ENCODE measurements around the gene PPP1R2.
A peak's percentile ranks its signal among the peaks of the same experiment; 100 is the strongest.
"Not testable (repeated sequence)": the region's sequence is repeated elsewhere in the genome, so short reads cannot be mapped to it uniquely, and the experiment has no call there.

Gene PPP1R2

DNA sequence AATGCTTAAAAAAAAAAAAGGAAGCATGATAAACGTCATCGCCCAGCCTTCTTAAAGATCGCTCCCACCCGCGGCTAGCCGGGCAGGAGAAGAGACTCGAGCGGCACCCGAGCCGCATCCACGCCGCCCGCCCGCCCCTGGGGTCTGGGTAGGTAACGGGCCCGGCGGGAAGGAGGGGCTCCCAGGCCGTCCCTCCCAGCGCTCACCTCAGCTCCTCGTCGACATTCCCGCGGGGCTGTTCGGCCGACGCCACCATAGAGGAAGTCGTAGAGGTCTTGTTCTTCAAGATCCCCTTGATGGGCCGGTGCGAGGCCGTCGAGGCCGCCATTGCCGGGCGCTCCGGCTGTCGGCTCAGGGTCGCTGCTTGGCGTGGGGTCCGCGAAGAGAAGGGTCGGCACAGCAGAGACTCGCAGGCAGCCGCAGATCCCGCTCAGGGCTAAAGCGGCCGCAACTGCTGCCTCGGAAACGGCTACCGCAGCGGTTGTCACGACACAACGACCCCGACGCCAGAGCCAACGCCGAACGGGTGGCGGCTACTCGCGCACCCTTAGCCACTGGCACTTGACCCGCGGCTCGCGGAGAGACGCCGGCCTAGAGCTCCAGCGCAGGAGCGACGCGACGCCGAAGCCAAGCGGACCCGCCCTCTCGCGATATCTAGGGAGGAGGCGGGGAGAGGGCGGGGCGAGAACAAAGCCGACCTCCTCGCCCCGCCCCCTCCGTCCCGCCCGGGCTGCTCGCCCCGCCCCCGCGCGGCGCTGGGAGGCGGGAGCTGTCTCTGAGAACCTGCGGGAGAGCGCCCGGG lies at the start of gene PPP1R2:
Gene PPP1R2 (minus strand): TSS at position 628 of the 802 bp plus-strand sequence. CDS start 300 bp downstream, at position 328.
- DNase-seq (ENCODE audit: low read depth): peak; percentile 58

DNA sequence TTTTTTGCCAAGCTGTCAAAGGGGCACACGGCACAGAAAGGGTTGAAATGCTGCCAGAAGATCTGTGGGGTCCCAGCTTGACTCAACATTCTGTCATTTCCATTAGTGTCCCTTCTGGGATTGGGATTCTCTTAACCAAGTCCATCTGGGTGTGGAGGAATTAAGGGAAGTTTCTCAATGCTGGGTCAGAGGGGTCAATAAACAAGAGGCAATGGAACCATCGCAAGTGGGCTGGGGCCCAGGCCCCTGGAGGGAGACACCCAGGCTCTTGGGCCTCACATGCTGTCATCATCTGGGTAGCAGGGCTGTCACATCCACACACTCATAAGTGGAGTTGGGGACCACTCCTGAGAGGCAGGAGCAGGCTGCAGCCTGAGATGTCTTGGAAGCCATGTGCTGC lies 48.7 kb upstream of the PPP1R2 start:
- DNase-seq (ENCODE audit: low read depth): no peak

DNA sequence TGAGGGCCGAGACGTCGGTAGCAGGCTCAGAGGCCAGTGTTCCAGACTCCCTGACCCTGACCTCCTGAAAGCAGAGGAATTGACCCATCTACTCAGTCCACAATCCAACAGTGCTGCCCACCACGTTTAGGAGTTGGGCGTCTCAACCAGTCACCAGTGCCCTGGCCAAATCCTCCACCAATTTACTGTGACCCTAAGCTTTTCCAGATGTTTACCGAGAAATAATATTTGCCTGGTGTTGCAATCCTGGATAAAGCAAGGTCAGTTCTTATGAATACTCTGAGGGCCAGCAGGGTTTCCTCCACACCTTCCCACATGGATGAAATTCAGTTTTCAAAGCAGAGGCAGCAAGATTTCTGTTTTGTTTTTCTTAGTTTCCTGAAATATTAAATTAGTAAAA lies 48.1 kb upstream of the PPP1R2 start:
- DNase-seq (ENCODE audit: low read depth): no peak

DNA sequence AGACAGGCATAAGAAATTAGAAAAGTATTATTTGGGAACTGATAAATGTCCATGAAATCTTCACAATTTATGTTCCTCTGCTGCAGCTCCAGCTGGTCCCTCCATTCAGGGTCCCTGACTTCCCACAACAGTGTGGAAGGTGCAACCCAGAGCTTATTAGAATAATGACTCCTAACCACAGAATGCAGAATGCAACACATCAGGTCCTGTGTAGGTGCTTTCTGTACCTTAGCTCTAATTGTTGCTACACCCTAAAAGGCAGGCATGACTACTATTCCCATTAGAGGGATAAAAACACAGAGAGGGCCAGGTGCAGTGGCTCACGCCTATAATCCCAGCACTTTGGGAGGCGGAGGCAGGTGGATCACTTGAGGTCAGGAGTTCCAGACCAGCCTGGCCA lies 47.3 kb upstream of the PPP1R2 start:
- DNase-seq (ENCODE audit: low read depth): not testable (repeated sequence)

DNA sequence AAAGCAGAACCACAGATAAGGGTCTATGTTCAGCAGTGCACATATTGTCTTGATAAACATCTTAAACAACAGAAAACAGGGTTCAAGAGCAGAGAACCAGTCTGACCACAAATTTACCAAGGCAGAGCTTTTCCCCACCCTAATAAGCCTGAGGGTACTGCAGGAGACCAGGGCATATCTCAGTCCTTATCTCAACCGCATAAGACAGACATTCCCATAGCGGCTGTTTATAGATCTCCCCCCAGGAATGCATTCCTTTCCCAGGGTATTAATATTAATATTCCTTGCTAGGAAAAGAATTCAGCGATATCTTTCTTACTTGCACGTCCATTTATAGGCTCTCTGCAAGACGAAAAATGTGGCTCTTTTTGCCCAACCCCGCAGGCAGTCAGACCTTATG lies 46.7 kb upstream of the PPP1R2 start:
- not testable (repeated sequence) for DNase-seq (ENCODE audit: low read depth)

DNA sequence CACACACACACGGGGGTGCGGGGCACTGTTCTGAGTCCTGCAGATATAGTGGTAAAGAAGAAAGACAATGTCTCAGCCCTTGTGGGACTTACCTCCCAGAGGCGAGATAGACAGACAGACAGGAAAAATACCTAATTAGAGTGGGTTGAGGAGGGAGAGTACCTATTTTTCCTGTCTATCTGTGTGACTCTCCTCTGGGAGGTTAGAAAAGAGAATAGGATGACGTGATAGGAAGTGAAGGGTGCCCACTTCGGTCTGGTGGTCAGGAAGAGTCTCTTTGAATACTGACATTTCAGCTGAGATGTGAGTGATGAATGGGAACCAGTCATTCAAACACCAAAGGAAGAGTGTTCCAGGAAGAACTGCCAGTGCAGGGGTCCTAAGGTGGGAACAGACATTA lies 44.7 kb upstream of the PPP1R2 start:
- DNase-seq (ENCODE audit: low read depth): no peak

DNA sequence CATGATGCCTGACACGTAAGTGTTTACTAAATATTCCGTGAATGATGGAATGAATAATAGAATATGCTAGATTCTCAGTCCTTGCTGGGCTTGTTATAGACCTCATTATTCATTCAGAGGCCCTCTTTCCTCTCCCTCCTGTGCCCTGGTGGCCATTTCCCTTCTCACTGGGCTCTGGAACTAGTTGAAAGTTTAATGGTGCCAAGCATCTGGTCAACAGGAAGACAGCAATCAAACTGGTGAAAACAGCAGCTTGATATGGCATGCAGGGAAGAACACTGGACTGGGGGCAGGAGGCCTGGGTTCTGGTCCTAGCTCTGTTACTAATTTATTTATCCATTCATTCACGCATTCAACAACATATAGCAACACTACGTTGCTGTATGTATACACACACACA lies 44.3 kb upstream of the PPP1R2 start:
- DNase-seq (ENCODE audit: low read depth): no peak

DNA sequence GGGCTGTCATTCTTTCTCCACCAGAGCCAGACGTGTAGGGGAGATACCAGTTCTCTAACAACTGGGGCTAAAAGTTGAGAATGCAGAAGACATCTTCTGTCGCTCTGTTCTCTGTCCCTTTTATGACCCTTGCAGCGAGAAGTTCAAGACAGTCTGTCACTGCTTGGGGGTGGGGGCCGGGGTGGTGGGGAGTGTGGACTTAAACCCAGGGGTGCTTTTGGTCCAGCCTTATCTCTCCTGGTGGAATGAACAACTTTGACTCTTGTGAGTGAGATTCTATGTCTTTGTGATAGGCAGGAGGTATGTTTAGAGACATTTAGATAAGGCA lies 41.4 kb upstream of the PPP1R2 start:
- no peak for DNase-seq (ENCODE audit: low read depth)

DNA sequence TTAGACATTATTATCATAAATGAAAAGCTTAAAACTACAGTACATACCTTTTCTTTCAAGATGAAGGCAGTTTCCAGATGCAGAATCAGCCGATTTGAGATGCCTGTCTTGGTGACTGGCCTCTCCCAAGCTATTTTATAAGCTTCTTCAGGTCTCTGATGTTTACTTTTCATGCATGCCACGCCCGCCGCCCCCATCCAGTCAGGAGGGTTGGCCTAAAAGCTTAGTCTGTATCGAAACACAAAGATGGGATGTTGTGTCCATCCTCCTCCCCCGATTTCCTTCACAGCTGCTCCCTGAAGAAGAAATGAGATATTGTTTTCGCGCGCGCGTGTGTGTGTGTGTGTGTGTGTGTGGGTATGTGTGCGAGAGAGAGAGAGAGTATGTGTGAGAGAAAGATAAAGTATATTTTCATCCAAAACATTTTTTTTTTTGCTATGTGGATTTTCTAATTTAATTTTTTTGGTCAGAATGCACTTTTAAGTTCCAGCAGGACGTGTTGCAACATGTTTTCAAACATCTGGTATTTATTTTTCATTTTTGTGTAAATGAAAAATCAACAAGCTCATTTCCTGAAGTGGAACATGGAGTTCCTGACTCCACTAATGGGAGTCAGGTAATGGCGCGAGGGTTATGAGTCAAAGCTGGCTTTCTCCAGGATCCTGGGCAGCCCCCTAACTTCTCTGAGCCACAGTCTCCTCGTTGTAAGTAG lies 40.9 kb upstream of the PPP1R2 start, which contains the start of gene APOD:
Gene APOD (minus strand): TSS at position 110 of the 712 bp plus-strand sequence. CDS start 4,479 bp downstream, outside the sequence.
- no peak for DNase-seq (ENCODE audit: low read depth)

DNA sequence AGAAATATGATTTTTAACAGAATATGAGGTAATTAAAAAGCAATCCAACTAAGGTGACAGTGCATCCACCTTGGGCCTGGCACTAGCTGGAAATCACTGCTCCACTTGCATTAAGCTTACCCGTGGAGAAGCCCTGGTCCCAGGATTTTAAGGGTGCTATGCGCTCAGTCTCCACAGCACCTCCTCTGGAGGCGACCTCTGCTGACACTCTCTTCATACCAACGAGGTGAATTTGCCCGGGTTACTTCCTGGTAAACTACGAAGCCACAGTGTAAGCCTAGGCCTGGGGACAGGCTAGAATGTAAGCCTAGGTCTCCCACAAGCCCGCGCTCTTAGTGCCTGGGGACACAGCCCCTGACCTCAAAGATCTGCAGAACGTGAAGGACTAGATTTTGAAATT lies 39.8 kb upstream of the PPP1R2 start:
- DNase-seq (ENCODE audit: low read depth): no peak

DNA sequence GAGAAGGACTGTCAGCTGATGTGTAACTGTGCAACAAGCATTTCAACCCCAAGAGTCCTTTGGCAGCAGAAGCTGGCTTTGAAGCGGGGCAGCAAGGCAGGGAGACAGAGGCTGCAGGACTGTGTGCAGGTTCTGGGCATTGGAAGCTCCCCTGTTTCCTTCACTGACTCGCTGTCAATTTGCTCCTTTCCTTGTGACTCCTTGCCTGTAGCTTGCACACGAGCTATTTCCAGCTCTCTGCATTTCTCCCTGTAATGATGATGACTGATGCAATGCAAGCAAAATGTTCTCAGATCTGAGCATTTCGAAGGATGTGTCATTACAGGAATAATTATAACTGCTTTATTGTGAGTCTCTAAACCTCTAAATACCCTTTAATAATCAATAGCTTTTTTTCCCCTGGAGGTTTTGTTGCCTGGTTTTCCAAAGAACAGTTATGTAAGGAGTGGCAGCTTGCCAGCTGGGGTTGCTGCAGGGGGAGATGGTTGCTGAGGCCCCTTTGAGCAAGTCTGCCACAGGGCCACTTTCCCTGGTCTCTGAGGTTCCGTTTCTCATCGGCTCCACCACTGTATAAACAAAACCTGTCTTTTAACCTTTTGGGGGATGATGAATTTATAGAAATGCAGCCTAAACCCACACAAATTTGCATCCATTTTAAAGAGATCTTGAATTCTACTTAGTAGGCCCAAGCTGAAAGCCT lies 37.8 kb upstream of the PPP1R2 start:
- no peak for DNase-seq (ENCODE audit: low read depth)

DNA sequence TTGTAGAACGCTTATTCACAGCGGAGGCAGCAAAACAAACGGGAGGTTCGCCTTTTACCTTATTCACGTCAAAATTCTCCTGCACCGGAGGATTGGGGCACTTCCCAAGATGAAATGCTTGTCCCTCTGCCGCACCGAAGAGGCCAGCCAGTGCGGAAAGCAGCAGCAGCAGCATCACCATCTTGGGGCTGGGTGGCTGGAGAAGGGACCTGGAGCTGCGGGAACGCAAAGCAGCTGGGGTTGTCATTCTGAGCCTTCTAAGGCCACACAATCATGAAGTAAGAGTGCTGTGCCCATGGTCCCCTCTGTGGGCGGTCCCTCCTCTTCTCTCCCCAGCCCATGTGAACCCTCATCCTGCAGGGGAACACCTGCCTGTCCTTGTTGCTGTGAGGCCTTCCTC lies 36.2 kb upstream of the PPP1R2 start:
- DNase-seq (ENCODE audit: low read depth): no peak

DNA sequence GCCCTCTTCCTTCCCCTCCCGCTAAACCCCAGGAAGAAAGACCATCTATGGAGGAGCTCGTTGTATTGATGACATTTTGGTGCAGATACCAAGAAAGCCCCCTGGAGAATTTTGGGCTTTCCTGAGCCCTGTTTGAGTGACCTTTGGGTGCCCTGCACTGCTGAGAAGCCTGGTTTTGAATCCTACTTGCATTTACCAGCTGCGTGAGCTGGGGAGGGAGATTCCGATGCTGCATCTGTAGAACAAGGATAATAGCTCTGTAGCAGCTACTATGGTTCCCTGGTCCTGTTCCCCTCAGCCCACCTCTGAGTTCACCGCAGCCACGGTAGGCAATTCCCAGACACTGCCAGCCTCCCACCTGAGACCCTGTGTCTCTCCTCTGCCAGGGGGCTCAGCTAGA lies 35.4 kb upstream of the PPP1R2 start:
- DNase-seq (ENCODE audit: low read depth): no peak

DNA sequence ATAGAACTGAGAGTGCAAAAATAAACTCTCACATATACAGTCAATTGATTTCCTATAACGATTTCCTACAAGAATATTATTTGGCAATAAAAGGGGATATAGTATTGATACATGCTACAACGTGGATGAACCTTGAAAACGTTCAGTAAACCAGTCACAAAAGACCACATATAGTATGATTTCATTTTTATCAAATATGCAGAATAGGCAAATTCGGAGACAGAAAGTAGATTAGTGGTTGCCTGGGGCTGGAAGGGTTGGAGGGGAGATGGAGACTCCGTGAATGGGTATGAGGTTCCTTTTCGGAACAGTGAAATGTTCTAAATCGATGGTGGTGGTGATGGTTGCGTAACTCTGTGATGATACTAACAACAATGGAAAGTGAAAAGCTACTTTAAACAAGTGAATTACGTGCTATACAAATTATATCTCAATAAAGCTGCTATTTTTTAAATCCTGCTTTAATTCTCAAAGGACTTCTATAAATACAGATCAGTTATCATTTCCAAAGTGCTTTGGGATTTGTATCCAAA lies 34.6 kb upstream of the PPP1R2 start:
- no peak for DNase-seq (ENCODE audit: low read depth)

DNA sequence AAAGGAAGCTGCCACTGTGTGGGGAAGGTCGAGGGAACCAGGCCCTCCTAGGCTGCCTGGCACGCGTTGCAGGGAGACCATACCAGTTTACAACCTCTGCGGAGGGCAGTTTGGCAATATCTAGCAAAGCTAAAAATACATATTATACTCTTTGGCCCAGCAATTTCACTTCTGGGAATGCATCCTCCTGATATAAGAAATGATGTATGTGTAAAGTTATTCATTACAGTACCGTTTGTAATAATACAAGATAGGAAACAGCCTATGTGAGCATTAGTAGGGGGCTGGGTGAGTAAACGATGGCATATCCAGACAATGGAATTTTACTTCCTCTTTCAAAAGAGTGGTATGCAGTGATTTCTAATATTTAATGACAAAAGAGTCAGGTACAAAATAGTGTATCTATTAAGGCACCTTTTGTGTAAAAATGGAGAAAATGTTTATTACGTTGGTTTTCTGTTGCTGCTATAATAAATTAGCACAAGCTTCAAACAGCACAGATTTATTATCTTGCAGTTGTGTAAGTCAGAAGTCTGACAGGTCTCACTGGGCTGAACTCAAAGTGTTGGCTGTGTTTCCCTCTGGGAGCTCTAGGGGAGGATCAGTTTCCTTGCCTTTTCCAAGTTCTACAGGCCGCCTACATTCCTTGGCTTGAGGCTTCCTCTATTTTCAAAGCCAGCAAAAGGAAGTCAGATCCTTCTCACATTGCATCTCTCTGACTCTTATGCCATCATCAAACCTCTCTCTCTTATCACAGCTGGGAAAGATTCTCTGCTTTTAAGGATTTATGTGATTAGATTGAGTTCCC lies 31.6 kb upstream of the PPP1R2 start:
- DNase-seq (ENCODE audit: low read depth): no peak

DNA sequence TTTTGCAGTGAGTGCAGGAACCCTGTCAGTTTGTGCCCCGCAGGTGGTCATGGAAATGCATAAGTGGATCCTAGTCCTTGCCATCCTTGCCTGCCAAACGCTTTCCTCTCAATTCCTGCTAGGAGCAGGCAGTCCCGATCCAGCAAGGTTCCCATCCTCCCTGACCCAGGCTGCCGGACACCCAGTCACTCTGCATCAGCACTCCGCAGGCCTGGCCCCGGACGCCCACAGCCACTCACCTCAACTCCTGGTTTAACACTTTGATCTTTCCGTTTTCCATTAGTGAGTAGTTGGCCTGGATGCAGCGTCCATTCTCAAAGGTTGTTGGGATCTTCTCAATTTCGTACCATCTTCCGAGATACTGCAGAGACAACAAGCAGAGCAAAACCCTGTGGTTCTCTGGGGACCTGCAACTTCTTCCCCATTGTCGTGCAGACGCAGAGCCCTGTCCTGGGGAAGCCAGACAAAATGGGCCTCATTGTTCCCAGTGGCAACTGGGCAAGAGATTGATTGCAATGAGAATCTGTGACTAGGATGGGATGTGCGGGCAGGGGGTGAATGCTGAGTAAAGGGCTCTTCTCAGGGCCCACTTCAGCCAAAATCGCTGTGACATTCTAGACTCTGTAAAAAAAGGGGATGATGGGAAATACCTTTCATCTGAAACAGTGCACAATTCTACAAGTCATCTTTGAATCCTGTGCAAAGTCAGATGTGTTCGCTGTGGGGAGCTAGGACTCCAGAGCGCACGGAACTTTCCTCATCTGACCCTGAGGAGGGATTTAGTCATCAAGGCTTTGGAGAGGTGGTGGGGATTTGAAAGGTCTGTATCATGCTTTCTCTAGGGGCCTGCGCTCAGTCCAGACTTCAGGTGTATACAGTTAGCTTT lies 30.7 kb upstream of the PPP1R2 start:
- DNase-seq (ENCODE audit: low read depth): no peak

DNA sequence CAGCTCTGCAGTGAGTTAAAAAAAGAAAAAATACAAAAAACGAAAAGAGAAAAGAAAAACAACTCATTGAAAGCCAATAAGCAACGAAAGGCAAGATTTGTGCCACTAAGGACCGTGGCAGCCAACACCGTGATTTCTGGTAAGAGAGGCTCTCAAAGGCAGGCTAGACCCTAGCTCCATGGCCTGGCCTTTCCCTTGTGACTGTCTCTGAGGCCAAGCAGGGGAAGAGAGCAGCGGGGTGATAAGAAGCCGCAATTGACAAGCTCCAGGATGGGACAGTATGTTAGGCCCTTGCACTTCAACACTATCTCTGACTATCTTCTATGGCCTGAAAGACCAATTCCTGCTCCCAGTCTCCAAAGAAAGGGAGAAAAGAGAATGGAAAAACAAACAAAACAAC lies 28.2 kb upstream of the PPP1R2 start:
- no peak for DNase-seq (ENCODE audit: low read depth)

DNA sequence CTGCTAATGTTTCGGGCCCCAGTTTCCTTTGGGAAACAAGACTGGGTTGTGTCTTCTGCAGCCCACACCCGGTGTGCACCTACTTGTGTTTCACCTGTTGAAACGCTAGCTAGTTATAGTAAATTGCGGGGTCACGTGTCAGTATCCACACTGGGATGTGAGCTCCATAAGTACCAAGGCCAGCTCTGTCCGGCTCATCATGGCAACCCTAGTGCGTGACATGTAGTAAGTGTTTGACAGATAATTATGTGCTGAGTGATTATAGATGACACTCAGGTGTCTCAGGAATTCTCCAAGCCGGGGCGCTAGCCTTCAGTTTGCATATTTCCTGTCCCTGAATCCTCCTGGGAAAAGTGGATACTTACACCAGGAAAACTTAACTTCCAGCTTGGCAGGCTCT lies 27.8 kb upstream of the PPP1R2 start:
- DNase-seq (ENCODE audit: low read depth): no peak

DNA sequence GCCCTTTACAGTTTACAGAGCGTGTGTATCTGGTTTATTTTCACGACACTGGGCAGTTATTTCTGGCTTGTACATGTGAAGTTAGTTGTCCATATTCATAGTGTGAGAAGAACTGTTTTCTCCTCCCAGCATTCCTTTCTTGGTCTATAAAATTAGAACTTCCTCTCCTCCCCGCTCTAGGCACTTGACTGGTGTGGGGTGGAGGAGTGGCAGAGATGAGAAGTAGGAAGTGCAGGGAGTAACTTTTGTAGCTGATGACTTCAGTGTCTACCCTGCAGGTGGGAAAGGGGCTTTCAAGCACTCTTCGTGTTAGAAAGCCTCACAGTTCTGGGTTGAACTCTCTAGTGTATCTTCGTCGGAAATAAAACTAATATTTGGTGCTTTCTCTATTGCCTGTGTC lies 27.2 kb upstream of the PPP1R2 start:
- no peak for DNase-seq (ENCODE audit: low read depth)

DNA sequence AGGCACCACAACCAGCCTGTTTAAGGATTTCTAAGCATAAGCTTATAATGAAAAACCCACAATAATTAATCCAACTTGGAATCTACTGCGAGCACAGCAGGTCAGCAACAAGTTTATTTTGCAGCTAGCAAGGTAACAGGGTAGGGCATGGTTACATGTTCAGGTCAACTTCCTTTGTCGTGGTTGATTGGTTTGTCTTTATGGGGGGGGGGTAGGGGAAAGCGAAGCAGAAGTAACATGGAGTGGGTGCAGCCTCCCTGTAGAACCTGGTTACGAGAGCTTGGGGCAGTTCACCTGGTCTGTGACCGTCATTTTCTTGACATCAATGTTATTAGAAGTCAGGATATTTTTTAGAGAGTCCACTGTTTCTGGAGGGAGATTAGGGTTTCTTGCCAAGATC lies 25.5 kb upstream of the PPP1R2 start:
- no peak for DNase-seq (ENCODE audit: low read depth)

DNA sequence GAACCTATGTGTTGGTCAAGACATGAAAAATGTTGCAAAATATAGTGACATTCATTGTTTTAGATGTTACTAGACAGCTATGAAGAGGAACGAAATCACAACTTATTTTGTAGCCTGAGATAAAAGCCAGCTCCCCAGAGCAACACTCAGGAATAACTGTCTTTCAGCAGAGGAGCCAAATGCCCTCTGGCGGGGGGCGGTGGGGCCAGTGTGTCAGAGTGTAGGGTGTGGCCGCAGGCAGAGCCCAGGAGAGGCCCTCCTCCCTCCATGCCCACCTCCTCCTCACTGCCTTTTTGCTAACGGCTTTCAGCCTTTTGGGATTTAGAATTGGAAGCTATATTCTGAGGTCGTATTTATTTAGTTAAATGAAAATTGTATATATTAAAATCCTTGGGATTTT lies 23.7 kb upstream of the PPP1R2 start:
- DNase-seq (ENCODE audit: low read depth): no peak

Data from HS-5 (cell line).